Subcutaneous abdominal adipose tissue (tissue), 5 donors: ENCODE data around the gene RHBDF1.

Source experiments
- H3K27ac ChIP-seq: one replicate; pipeline ENCODE4 v1.7.0; 2013; ENCODE audit warnings: low read depth, mild to moderate bottlenecking, inconsistent platforms, low read length, moderate library complexity
- H3K27me3 ChIP-seq, 5 donors: one replicate each; pipeline ENCODE4 v1.7.0; 2013; ENCODE audit warnings: low read length in 5 of 5, inconsistent platforms in 1 of 5; ENCODE audit not compliant: control insufficient read depth in 5 of 5, insufficient read depth in 4 of 5
- H3K36me3 ChIP-seq, 5 donors: one replicate each; pipeline ENCODE4 v1.7.0; 2013; ENCODE audit warnings: low read length in 5 of 5; ENCODE audit not compliant: control insufficient read depth in 5 of 5, insufficient read depth in 5 of 5
- H3K4me1 ChIP-seq, 5 donors: one replicate each; pipeline ENCODE4 v1.7.0; 2013; ENCODE audit warnings: low read length in 5 of 5, mild to moderate bottlenecking in 3 of 5, moderate library complexity in 1 of 5; ENCODE audit not compliant: control insufficient read depth in 5 of 5, insufficient read depth in 5 of 5
- H3K4me3 ChIP-seq, 5 donors: one replicate each; pipeline ENCODE4 v1.7.0; 2013; ENCODE audit warnings: low read length in 5 of 5, low read depth in 1 of 5
- H3K9ac ChIP-seq, 5 donors: one replicate each; pipeline ENCODE4 v1.7.0; 2013; ENCODE audit warnings: low read length in 5 of 5, mild to moderate bottlenecking in 4 of 5, moderate library complexity in 3 of 5
- H3K9me3 ChIP-seq, 5 donors: one replicate each; pipeline ENCODE4 v1.7.0; 2013; ENCODE audit warnings: low read length in 5 of 5; ENCODE audit not compliant: control insufficient read depth in 5 of 5
- donor health status: healthy.
- donor health status: healthy.
- donor health status: healthy.
- donor health status: healthy.
- donor health status: healthy.

RHBDF1 gene

GRCh38 chr16:75580-76501 lies 3.4 kb upstream of the RHBDF1 start:
- no peaks in the 10 kb centered on the region for H3K9me3 ChIP-seq
- H3K4me1 ChIP-seq: peaks cover 9 to 78% (median 69%) of the 10 kb centered on the region in 5 donors
- H3K36me3 ChIP-seq: peaks cover 0 to 14% (median 10%) of the 10 kb centered on the region in 5 donors
- H3K4me3 ChIP-seq: peak overlapping the region in 2 of 5 donors; percentile 11 to 30
- H3K9ac ChIP-seq: peak overlapping the region in 2 of 5 donors; percentile 12 to 56
- H3K27ac ChIP-seq: peak overlapping the region; percentile 82
- H3K27me3 ChIP-seq: peaks cover 0 to 5% (median 0%) of the 10 kb centered on the region in 5 donors

DNA sequence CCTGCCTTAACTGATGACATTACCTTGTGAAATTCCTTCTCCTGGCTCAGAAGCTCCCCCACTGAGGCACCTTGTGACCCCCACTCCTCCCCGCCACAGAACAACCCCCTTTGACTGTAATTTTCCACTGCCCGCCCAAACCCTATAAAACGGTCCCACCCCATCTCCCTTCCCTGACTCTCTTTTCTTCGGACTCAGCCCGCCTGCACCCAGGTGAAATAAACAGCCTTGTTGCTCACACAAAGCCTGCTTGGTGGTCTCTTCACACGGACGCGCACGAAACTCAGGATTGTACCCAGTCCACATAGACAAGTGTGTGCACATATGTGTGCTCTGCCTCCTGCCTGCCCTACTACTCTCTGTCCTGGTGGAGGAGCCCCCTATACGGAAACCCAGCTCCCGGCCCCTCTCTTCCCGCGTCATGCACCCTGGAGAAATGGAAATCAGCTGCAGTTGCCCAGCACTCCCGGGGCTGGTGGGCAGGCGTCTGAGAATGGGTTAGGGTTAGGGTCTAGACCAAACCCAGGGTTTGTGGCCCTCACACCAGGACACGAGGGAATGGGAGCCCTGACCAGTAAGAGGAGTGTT lies 2.4 kb upstream of the RHBDF1 start:
- H3K9me3 ChIP-seq: no peaks in the 10 kb centered on the region
- peaks cover 9 to 88% (median 77%) of the 10 kb centered on the region in 5 donors for H3K4me1 ChIP-seq
- peak overlapping the region; percentile 82 for H3K27ac ChIP-seq
- H3K9ac ChIP-seq: no peak overlapping the region
- H3K27me3 ChIP-seq: peaks cover 0 to 5% (median 0%) of the 10 kb centered on the region in 5 donors
- peaks cover 0 to 6% (median 4%) of the 10 kb centered on the region in 5 donors for H3K36me3 ChIP-seq
- H3K4me3 ChIP-seq: no peak overlapping the region

- Histone ChIP-seq H3K36me3 (no peaks in the 10 kb centered on the region), H3K27ac (peak overlapping the region; percentile 72), H3K4me3 (no peak overlapping the region), H3K9me3 (no peaks in the 10 kb centered on the region), H3K9ac (no peak overlapping the region), H3K27me3 (peaks cover 0 to 5% (median 0%) of the 10 kb centered on the region in 5 donors), H3K4me1 (peaks cover 11 to 91% (median 80%) of the 10 kb centered on the region in 5 donors)
These were observed 1.8 kb upstream of the RHBDF1 start for GRCh38 chr16:74051-74746.

- no peaks in the 10 kb centered on the region for H3K36me3 ChIP-seq
- peak overlapping the region in 4 of 5 donors; percentile 66 to 81 (median 72) for H3K9ac ChIP-seq
- H3K27me3 ChIP-seq: peaks cover 0 to 5% (median 0%) of the 10 kb centered on the region in 5 donors
- H3K27ac ChIP-seq: peak overlapping the region; percentile 62
- peaks cover 9 to 90% (median 84%) of the 10 kb centered on the region in 5 donors for H3K4me1 ChIP-seq
- no peaks in the 10 kb centered on the region for H3K9me3 ChIP-seq
- H3K4me3 ChIP-seq: peak overlapping the region; percentile 56 to 76 (median 73)
These were observed 660 bp downstream of the RHBDF1 start for GRCh38 chr16:71540-72401.

DNA sequence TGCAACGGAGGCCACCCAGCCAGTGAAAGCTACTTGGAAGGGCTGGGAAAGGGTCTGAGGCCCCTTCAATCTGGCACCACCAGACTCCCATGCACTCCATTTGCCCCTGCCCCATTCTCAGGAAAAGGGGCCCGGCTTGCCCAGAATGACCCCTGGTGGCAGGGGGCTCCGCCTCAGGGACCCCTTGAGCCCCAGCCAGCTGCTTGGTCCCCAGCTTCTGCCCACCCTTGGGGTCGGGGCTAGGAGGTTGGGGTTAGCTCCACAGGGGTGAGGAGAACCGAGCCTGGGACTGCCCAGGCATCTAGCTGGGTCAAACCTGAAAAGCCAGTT lies 1.3 kb downstream of the RHBDF1 start:
- peak overlapping the region; percentile 56 to 76 (median 73) for H3K4me3 ChIP-seq
- peak overlapping the region; percentile 62 for H3K27ac ChIP-seq
- peak overlapping the region in 3 of 5 donors; percentile 66 to 81 (median 76) for H3K9ac ChIP-seq
- no peaks in the 10 kb centered on the region for H3K36me3 ChIP-seq
- H3K9me3 ChIP-seq: no peaks in the 10 kb centered on the region
- peaks cover 0 to 5% (median 0%) of the 10 kb centered on the region in 5 donors for H3K27me3 ChIP-seq
- H3K4me1 ChIP-seq: peaks cover 6 to 90% (median 84%) of the 10 kb centered on the region in 5 donors

- H3K4me3 ChIP-seq: no peak overlapping the region
- no peak overlapping the region for H3K27ac ChIP-seq
- H3K36me3 ChIP-seq: peaks cover 0 to 9% (median 8%) of the 10 kb centered on the region in 5 donors
- H3K9me3 ChIP-seq: no peaks in the 10 kb centered on the region
- H3K27me3 ChIP-seq: peaks cover 0 to 5% (median 0%) of the 10 kb centered on the region in 5 donors
- H3K4me1 ChIP-seq: peaks cover 4 to 80% (median 73%) of the 10 kb centered on the region in 5 donors
- H3K9ac ChIP-seq: peak overlapping the region in 2 of 5 donors; percentile 21 to 42
These were observed 3.2 kb downstream of the RHBDF1 start for GRCh38 chr16:69181-69580.

GRCh38 chr16:67884-68789 lies 4.3 kb downstream of the RHBDF1 start:
- peaks cover 0 to 5% (median 0%) of the 10 kb centered on the region in 5 donors for H3K27me3 ChIP-seq
- peaks cover 4 to 70% (median 65%) of the 10 kb centered on the region in 5 donors for H3K4me1 ChIP-seq
- peak overlapping the region in 2 of 5 donors; percentile 30 to 32 for H3K9ac ChIP-seq
- H3K36me3 ChIP-seq: peaks cover 0 to 20% (median 18%) of the 10 kb centered on the region in 5 donors
- H3K27ac ChIP-seq: no peak overlapping the region
- no peak overlapping the region for H3K4me3 ChIP-seq
- no peaks in the 10 kb centered on the region for H3K9me3 ChIP-seq

GRCh38 chr16:67183-67791 lies 5.1 kb downstream of the RHBDF1 start:
- no peak overlapping the region for H3K4me3 ChIP-seq

More at GRCh38 chr16:67183-67791, 5.1 kb downstream of the RHBDF1 start:
- H3K36me3 ChIP-seq: peaks cover 0 to 28% (median 26%) of the 10 kb centered on the region in 5 donors
- H3K9ac ChIP-seq: peak overlapping the region in 1 of 5 donors; percentile 25
- no peak overlapping the region for H3K27ac ChIP-seq
- H3K9me3 ChIP-seq: no peaks in the 10 kb centered on the region
- H3K27me3 ChIP-seq: peaks cover 0 to 3% (median 0%) of the 10 kb centered on the region in 5 donors
- H3K4me1 ChIP-seq: peaks cover 2 to 65% (median 59%) of the 10 kb centered on the region in 5 donors
